GM12873 (cell line): ENCODE measurements around the gene GYG2.

Experiments used
- CTCF ChIP-seq: IDR thresholded peaks from 2 replicates; pipeline ENCODE4 v1.5.1; 2012; ENCODE audit warnings: low read depth, mild to moderate bottlenecking, moderate library complexity, low read length, control low read depth; ENCODE audit not compliant: insufficient read depth; ENCODE audit errors: missing control alignments

GYG2 gene

GRCh38 chrX:2879670-2880069, 50.9 kb downstream of the GYG2 start:
- TF ChIP-seq CTCF, result no peak

- no peak for TF ChIP-seq CTCF
Measured at GRCh38 chrX:2883770-2884169, 55.0 kb downstream of the GYG2 start.

- no peak for TF ChIP-seq CTCF
Measured at GRCh38 chrX:2888309-2888708, 59.6 kb downstream of the GYG2 start.

GRCh38 chrX:2889045-2889605, 60.4 kb downstream of the GYG2 start:
- no peak for TF ChIP-seq CTCF

GRCh38 chrX:2889706-2890490, 61.2 kb downstream of the GYG2 start:
- peak; percentile 33 for TF ChIP-seq CTCF

- TF ChIP-seq CTCF, result no peak
Measured at GRCh38 chrX:2892816-2893215, 64.1 kb downstream of the GYG2 start.

GRCh38 chrX:2894885-2895292, 66.2 kb downstream of the GYG2 start:
- TF ChIP-seq CTCF, result no peak
